Measurements from ENCODE around the gene THEMIS.
"Not testable (repeated sequence)": the region's sequence is repeated elsewhere in the genome, so short reads cannot be mapped to it uniquely, and the experiment has no call there.

THEMIS gene

GRCh38 chr6:127900935-127901334, at the start of gene THEMIS:
TSS of gene THEMIS (minus strand) at chr6:127901058. CDS start at chr6:127900932, 126 bp downstream.
- no peak for DNase-seq (ENCODE audit: low read depth)

GRCh38 chr6:127949251-127949650, 48.4 kb upstream of the THEMIS start:
- DNase-seq (ENCODE audit: low read depth): no peak

- DNase-seq (ENCODE audit: low read depth): no peak
Measured at GRCh38 chr6:127946388-127946787, 45.5 kb upstream of the THEMIS start.

- no peak for DNase-seq (ENCODE audit: low read depth)
Measured at GRCh38 chr6:127945434-127946097, 44.7 kb upstream of the THEMIS start.

- no peak for DNase-seq (ENCODE audit: low read depth)
Measured at GRCh38 chr6:127941228-127941627, 40.4 kb upstream of the THEMIS start.

- no peak for DNase-seq (ENCODE audit: low read depth)
Measured at GRCh38 chr6:127939442-127940066, 38.7 kb upstream of the THEMIS start.

GRCh38 chr6:127938701-127939100, 37.8 kb upstream of the THEMIS start:
- no peak for DNase-seq (ENCODE audit: low read depth)

- no peak for DNase-seq (ENCODE audit: low read depth)
Measured at GRCh38 chr6:127937747-127938146, 36.9 kb upstream of the THEMIS start.

- DNase-seq (ENCODE audit: low read depth): no peak
Measured at GRCh38 chr6:127937102-127937501, 36.2 kb upstream of the THEMIS start.

- no peak for DNase-seq (ENCODE audit: low read depth)
Measured at GRCh38 chr6:127934956-127935355, 34.1 kb upstream of the THEMIS start.

- DNase-seq (ENCODE audit: low read depth): no peak
Measured at GRCh38 chr6:127933852-127934840, 33.3 kb upstream of the THEMIS start.

- DNase-seq (ENCODE audit: low read depth): no peak
Measured at GRCh38 chr6:127933137-127933536, 32.3 kb upstream of the THEMIS start.

GRCh38 chr6:127932708-127933107, 31.9 kb upstream of the THEMIS start:
- no peak for DNase-seq (ENCODE audit: low read depth)

- DNase-seq (ENCODE audit: low read depth): not testable (repeated sequence)
Measured at GRCh38 chr6:127926441-127926840, 25.6 kb upstream of the THEMIS start.

- no peak for DNase-seq (ENCODE audit: low read depth)
Measured at GRCh38 chr6:127924440-127924839, 23.6 kb upstream of the THEMIS start.

- no peak for DNase-seq (ENCODE audit: low read depth)
Measured at GRCh38 chr6:127924031-127924430, 23.2 kb upstream of the THEMIS start.

- DNase-seq (ENCODE audit: low read depth): no peak
Measured at GRCh38 chr6:127923135-127923534, 22.3 kb upstream of the THEMIS start.

- no peak for DNase-seq (ENCODE audit: low read depth)
Measured at GRCh38 chr6:127921982-127922381, 21.1 kb upstream of the THEMIS start.

GRCh38 chr6:127920804-127921203, 19.9 kb upstream of the THEMIS start:
- no peak for DNase-seq (ENCODE audit: low read depth)

- DNase-seq (ENCODE audit: low read depth): no peak
Measured at GRCh38 chr6:127918506-127919427, 17.9 kb upstream of the THEMIS start.

- no peak for DNase-seq (ENCODE audit: low read depth)
Measured at GRCh38 chr6:127917766-127918165, 16.9 kb upstream of the THEMIS start.

- no peak for DNase-seq (ENCODE audit: low read depth)
Measured at GRCh38 chr6:127914240-127914639, 13.4 kb upstream of the THEMIS start.

Data from stimulated activated CD8-positive, alpha-beta memory T cell treated with anti-CD3 and anti-CD28 coated beads, Interleukin-15, amount 100 ng/mL, for 24 hours (primary cell).